Vagina (tissue), 2 donors: ENCODE measurements around the gene KRTAP4-16.
"Not testable (repeated sequence)": the region's sequence is repeated elsewhere in the genome, so short reads cannot be mapped to it uniquely, and the experiment has no call there.

Experiments used
- POLR2A ChIP-seq, 2 donors: fragments of 450-650 bp; IDR thresholded peaks; one replicate each; pipeline ENCODE4 v1.6.1; 2017; ENCODE audit warnings: antibody characterized with exemption in 2 of 2, mild to moderate bottlenecking in 2 of 2, moderate library complexity in 2 of 2
- POLR2AphosphoS5 ChIP-seq, 2 donors: sonication (generic); formaldehyde crosslinking; IDR thresholded peaks; one replicate each; pipeline ENCODE4 v1.9.0; 2017; ENCODE audit warnings: antibody characterized with exemption in 2 of 2, mild to moderate bottlenecking in 2 of 2, low read depth in 1 of 2; ENCODE audit not compliant: insufficient read depth in 1 of 2
- TF ChIP-seq, protein P1 (sequence below), 3 experiments: fragments of 450-650 bp in 2 of 3; fragments of 200-600 bp in 1 of 3; sonication (generic) in 1 of 3; IDR thresholded peaks; one replicate each; pipeline ENCODE4 v1.5.1; 2017 to 2019; ENCODE audit warnings: antibody characterized with exemption in 3 of 3, mild to moderate bottlenecking in 2 of 3, moderate library complexity in 2 of 3

DNA sequence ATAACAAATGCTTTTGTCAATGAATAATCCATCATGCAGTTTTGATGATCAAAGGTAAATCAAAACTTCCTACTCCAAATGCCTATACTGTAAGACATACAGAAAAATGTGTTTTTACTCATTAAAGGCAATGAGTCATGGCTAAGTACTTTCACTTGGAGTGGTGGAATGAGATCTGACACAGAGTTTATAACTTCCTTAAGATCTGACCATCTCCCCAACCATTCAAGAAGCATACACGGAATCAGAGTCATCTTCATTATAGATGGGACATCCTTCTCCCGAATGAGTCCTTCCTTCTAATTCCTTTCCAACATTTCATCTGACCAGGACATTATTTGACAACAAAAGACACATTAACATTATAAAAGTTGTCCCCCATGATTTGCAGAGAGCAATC, 18.6 kb downstream of the KRTAP4-16 start:
- TF ChIP-seq, protein P1, sequence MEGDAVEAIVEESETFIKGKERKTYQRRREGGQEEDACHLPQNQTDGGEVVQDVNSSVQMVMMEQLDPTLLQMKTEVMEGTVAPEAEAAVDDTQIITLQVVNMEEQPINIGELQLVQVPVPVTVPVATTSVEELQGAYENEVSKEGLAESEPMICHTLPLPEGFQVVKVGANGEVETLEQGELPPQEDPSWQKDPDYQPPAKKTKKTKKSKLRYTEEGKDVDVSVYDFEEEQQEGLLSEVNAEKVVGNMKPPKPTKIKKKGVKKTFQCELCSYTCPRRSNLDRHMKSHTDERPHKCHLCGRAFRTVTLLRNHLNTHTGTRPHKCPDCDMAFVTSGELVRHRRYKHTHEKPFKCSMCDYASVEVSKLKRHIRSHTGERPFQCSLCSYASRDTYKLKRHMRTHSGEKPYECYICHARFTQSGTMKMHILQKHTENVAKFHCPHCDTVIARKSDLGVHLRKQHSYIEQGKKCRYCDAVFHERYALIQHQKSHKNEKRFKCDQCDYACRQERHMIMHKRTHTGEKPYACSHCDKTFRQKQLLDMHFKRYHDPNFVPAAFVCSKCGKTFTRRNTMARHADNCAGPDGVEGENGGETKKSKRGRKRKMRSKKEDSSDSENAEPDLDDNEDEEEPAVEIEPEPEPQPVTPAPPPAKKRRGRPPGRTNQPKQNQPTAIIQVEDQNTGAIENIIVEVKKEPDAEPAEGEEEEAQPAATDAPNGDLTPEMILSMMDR (IDR thresholded peaks at IDR 0.05): not testable (repeated sequence)
- not testable (repeated sequence) for TF ChIP-seq POLR2A (IDR thresholded peaks at IDR 0.05); POLR2AphosphoS5 (IDR thresholded peaks at IDR 0.05; ENCODE audit: insufficient read depth in 1 of 2, low read depth in 1 of 2)
